Loucy (cell line): ENCODE data around the gene WDR31.
"Not testable (repeated sequence)": the region's sequence is repeated elsewhere in the genome, so short reads cannot be mapped to it uniquely, and the experiment has no call there.

Source experiments
- H2AFZ ChIP-seq: fragments of 200-600 bp; sonication (generic); 2 replicates; pipeline ENCODE4 v1.6.0; 2016; ENCODE audit warnings: antibody characterized with exemption, mild to moderate bottlenecking, low read length, moderate library complexity
- H3F3A ChIP-seq: fragments of 200-600 bp; 2 replicates; pipeline ENCODE4 v1.6.0; 2016; ENCODE audit warnings: antibody characterized with exemption, low read depth, mild to moderate bottlenecking
- H3K27me3 ChIP-seq: fragments of 200-600 bp; sonication (generic); 2 replicates; pipeline ENCODE4 v1.6.1; 2014; ENCODE audit warnings: low read length, mild to moderate bottlenecking; ENCODE audit not compliant: insufficient read depth, poor library complexity, severe bottlenecking
- H3K36me3 ChIP-seq: fragments of 200-600 bp; sonication (generic); 2 replicates; pipeline ENCODE4 v1.6.1; 2016; ENCODE audit warnings: low read length; ENCODE audit not compliant: insufficient read depth
- H3K4me1 ChIP-seq: fragments of 200-600 bp; sonication (generic); 2 replicates; pipeline ENCODE4 v1.5.1; 2014; ENCODE audit warnings: low read length, mild to moderate bottlenecking; ENCODE audit not compliant: insufficient read depth, poor library complexity, severe bottlenecking
- H3K4me2 ChIP-seq: fragments of 200-600 bp; sonication (generic); 2 replicates; pipeline ENCODE4 v1.6.0; 2014; ENCODE audit warnings: antibody characterized with exemption, low read length, low read depth, mild to moderate bottlenecking; ENCODE audit not compliant: poor library complexity, severe bottlenecking
- H3K4me3 ChIP-seq: fragments of 200-600 bp; sonication (generic); 2 replicates; pipeline ENCODE4 v1.5.1; 2014; ENCODE audit warnings: low read length, mild to moderate bottlenecking, mixed read lengths; ENCODE audit not compliant: poor library complexity, severe bottlenecking
- H3K79me2 ChIP-seq: fragments of 200-600 bp; sonication (generic); 2 replicates; pipeline ENCODE4 v1.6.1; 2014; ENCODE audit warnings: low read length; ENCODE audit not compliant: insufficient read depth
- H3K9ac ChIP-seq: fragments of 200-600 bp; sonication (generic); 2 replicates; pipeline ENCODE4 v1.6.0; 2014; ENCODE audit warnings: mild to moderate bottlenecking, low read depth, low read length, moderate library complexity; ENCODE audit not compliant: poor library complexity, severe bottlenecking
- H3K9me2 ChIP-seq: fragments of 200-600 bp; sonication (generic); replicated peaks from 2 replicates; pipeline ENCODE4 v1.6.1; 2016; ENCODE audit warnings: low read depth, low read length, mixed read lengths
- H3K9me3 ChIP-seq: fragments of 200-600 bp; sonication (generic); 2 replicates; pipeline ENCODE4 v1.6.1; 2014; ENCODE audit warnings: mild to moderate bottlenecking, antibody characterized with exemption, low read length, low read depth; ENCODE audit not compliant: insufficient read depth
- H4K20me1 ChIP-seq: fragments of 200-600 bp; sonication (generic); 2 replicates; pipeline ENCODE4 v1.6.0; 2014; ENCODE audit warnings: antibody characterized with exemption, low read length, mild to moderate bottlenecking; ENCODE audit not compliant: insufficient read depth, poor library complexity, severe bottlenecking
- CTCF ChIP-seq: fragments of 200-600 bp; sonication (generic); conservative IDR thresholded peaks from 2 replicates; pipeline ENCODE4 v1.5.1; 2014; ENCODE audit warnings: mild to moderate bottlenecking, antibody characterized with exemption, low read length
- EZH2phosphoT487 ChIP-seq: fragments of 200-600 bp; IDR thresholded peaks from 2 replicates; pipeline ENCODE4 v1.6.1; 2018; ENCODE audit warnings: antibody characterized with exemption, mild to moderate bottlenecking, moderate library complexity, borderline replicate concordance

Gene WDR31

DNA sequence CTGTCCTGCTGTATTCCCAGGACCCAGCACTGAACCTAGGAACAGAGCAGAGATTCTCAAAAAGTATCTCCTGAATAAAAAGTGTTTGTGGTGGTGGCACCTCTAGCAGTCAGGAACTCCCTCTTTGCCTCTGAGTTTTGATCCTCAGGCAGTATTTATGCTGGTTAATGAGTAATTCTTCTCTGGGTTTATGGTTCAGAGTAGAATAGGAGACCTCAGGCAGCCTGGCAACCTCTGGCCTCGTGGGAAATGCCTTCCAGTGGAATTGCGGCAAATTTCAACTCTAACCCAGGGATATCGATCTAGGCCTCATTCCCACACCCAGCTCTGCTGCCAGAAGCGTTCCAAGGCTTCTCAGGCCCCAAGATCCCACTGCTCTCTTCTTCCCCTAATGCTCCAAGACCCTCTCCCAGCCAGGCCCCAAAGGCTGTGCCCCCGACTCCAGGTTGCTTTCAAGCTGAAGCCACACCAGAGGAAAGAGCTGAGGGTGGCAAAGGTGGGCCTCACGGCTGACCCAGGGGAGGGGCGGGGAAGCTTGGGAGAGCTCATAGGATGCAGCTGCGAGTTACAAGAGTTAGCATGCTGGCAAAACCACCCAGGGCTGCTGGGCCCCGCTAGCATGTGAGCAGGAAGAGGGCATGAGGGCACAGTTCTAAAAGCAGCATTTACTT lies 47.6 kb upstream of the WDR31 start:
- Histone ChIP-seq H3K9me3 (no peaks in the 10 kb centered on the region), H3K27me3 (no peaks in the 10 kb centered on the region), H2AFZ (no peak overlapping the region), H3K36me3 (peaks cover 28% of the 10 kb centered on the region; the same call in 1 of the 2 replicates), H3K9me2 (no peaks in the 10 kb centered on the region), H3K4me2 (no peak overlapping the region), H3F3A (no peaks in the 10 kb centered on the region), H4K20me1 (no peaks in the 10 kb centered on the region), H3K79me2 (no peaks in the 10 kb centered on the region), H3K4me3 (no peak overlapping the region), H3K4me1 (no peaks in the 10 kb centered on the region), H3K9ac (no peak overlapping the region)
- TF ChIP-seq EZH2phosphoT487: no peak
- no peak for TF ChIP-seq CTCF

DNA sequence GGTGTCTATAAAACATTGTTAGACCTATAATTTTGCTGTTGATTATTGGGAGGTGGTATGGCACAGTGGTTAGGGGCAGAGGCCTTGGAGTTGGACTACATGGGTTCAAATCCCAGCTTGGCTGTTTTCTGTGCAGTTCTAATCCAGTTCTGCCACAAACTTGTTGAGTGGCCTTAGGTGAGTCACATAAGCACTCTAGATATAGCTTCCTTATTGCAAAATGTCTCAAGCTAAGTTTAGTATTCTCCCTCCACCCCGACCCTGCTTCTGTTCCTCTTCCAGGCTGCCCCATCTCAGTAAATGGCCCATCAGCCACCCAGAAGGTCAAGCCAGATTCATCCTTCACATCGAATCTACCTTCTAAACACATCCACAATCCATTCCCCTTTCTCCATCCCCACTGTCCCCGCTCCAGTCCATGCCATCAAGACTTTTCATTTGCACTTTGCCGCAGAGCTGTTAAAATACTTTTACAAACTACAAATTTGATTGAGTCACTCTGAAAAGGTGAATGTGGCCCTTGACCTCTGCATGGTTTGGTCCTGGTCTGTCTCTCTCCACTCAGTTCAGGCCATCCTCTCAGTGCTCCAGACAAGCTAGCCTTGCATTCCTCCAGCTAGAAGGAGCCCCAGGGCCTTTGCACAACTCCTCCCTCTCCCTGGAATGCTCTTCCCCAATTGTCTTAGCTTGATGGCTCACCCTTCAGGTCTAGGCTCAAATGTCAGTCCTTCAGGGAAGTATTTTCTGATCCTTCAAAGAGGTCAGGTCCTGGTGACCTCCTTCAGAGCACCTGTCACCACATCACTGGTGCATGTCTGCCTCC lies 46.7 kb upstream of the WDR31 start:
- H3K9ac ChIP-seq: no peak overlapping the region
- H3F3A ChIP-seq: no peaks in the 10 kb centered on the region
- no peaks in the 10 kb centered on the region for H3K4me1 ChIP-seq
- no peaks in the 10 kb centered on the region for H3K9me3 ChIP-seq
- H3K9me2 ChIP-seq: no peaks in the 10 kb centered on the region
- no peak overlapping the region for H2AFZ ChIP-seq
- peaks cover 28% of the 10 kb centered on the region; the same call in 1 of the 2 replicates for H3K36me3 ChIP-seq
- H3K4me2 ChIP-seq: no peak overlapping the region
- no peak overlapping the region for H3K4me3 ChIP-seq
- no peak for TF ChIP-seq EZH2phosphoT487
- TF ChIP-seq CTCF: no peak
- H3K79me2 ChIP-seq: no peaks in the 10 kb centered on the region
- H4K20me1 ChIP-seq: no peaks in the 10 kb centered on the region
- no peaks in the 10 kb centered on the region for H3K27me3 ChIP-seq

DNA sequence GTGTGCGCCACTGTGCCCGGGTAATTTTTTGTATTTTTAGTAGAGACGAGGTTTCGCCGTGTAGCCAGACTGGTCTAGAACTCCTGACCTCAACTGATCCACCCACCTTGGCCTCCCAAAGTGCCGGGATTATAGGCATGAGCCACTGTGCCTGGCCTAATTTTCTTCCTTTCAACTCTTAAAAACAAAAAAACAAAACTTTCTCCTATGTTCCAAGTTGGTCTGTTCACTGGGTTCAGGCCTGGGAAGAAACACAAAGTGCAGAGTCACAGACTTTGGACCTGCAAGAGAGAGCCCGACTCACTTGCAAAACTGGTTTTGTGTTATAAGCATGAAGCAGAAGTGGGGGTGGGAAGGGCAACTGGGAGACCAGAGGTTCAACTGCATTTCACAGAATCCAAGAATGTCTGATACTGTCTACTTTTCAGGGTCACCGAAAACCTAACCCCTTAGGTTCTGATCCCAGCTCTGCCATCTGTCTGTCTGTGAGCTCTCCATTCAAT lies 41.9 kb upstream of the WDR31 start:
- Histone ChIP-seq H3K4me2 (no peak overlapping the region), H4K20me1 (no peaks in the 10 kb centered on the region), H2AFZ (no peak overlapping the region), H3F3A (no peaks in the 10 kb centered on the region), H3K9ac (no peak overlapping the region), H3K4me3 (no peak overlapping the region), H3K9me3 (no peaks in the 10 kb centered on the region), H3K79me2 (no peaks in the 10 kb centered on the region), H3K4me1 (no peaks in the 10 kb centered on the region), H3K36me3 (no peaks in the 10 kb centered on the region; the same call in 1 of the 2 replicates), H3K9me2 (no peaks in the 10 kb centered on the region), H3K27me3 (no peaks in the 10 kb centered on the region)
- TF ChIP-seq EZH2phosphoT487 (no peak), CTCF (no peak)

- H3K36me3 ChIP-seq, H3K79me2 ChIP-seq, H3K9ac ChIP-seq, H3K9me2 ChIP-seq, H3K4me1 ChIP-seq, H3K27me3 ChIP-seq, H4K20me1 ChIP-seq, H2AFZ ChIP-seq, H3K4me3 ChIP-seq, H3K4me2 ChIP-seq, H3F3A ChIP-seq, H3K9me3 ChIP-seq: not testable (repeated sequence)
Observed at GRCh38 chr9:113381441-113381840, 41.4 kb upstream of the WDR31 start.
